Measurements from ENCODE around the gene MAGOH.
"Not testable (repeated sequence)": the region's sequence is repeated elsewhere in the genome, so short reads cannot be mapped to it uniquely, and the experiment has no call there.

MAGOH gene

DNA sequence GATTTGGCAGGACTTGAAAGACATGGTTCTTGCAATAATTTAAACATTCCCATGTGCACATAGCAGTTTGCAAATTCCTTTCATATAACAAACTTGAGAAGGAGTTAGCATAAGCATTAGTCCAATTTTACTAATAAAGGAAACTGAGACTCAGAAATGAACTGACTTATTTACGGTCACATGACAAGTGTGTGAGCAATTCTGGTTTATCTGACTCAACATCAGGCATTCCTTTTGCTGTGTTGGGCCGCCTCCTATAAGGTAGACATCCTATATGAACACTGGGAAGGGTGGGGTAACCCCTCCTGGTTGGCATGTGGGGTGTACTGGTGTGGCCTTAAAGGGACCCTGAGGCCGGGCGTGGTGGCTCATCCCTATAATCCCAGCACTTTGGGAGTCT lies 50.2 kb downstream of the MAGOH start:
- DNase-seq, result no peak

DNA sequence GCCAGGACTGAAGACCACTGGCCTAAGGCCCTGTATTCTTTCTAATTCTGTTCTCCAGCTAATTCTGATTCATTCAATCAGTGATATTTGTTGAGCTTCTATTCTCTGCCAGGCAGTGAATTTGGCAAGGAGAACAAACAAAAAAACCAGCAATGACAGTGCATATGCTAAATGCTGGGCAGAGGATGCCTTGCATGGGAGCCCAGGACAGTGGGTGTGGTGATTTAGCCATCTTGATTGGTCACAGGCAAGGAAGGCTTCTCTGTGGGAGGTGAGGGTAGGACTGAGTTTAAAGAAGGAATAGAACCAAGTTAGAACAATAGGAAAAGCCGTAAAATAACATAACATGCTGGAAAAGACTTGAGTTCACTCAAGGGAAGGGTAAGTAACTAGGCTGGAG lies 50.9 kb downstream of the MAGOH start:
- no peak for DNase-seq

DNA sequence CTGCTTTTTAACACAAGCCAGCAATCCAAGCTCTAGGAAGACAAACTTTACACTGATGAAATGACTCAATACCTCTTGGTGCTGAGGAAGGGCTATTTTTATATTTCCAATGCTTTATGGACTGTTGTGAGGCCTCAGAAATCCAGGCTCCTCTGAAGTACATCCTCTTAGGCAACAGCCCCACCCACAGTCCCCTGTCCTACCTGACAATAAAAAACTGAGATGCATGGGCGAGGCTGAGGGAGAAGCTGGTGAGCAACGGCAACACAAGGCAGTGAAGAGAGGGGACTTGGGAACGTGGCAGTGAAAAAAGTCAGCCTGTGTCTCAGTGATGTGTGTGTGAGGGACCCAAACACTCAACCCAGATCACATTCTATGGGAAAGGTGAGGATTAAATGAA lies 51.8 kb downstream of the MAGOH start:
- DNase-seq, result no peak

DNA sequence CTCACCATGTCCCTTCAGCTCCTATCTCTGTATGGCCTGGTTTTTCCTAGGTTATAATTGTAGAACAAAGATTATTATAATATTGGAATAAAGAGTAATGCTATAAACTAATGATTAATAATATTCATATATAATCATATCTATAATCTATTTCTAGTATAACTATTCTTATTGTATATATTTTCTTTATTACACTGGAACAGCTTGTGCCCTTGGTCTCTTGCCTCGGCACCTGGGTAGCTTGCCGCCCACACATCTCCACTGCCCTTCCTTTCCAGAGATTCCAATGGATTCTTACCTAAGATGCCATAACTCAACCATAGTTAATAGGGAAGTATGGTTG lies 52.4 kb downstream of the MAGOH start:
- DNase-seq, result not testable (repeated sequence)

DNA sequence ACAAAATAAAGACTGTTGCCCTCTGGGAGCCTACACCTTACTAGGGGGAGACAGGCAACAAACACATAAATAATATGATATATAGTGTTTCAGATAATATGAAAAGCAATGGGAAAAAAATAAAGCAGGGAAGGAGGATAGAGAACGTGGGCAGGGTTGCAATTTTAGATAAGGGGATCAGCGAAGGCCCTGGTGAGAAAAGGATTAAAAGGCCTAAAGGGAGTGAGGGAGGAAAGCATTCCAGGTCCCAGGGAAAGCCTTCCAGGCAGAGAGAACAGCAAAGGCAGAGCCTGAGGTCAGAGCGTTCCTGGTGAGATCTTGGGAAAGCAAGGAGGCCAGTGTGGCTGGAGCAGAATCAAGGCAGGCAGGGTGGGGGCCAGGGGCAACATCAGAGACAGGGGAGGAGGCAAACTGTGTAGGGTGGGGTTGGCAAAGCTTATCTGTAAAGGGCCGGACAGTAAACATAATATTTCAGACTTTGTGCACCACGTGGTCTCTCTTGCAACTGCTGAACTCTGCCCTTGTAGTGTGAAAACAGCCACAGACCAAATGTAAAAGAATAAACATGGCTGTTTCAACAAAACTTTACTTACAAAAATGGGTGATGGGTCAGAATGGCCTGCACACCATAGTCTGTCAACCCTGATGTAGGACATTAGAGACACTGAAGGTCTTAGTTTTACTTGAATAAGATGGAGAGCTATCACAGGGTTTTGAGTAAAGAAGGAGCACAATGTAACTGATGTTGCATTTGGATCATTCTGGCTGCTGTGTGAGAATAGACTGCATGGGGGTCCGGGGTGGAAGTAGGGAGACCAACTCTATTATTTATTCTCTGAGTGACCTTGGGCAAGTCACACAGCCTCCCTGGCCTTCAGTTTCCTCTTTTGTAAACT lies 55.0 kb downstream of the MAGOH start:
- no peak for DNase-seq

DNA sequence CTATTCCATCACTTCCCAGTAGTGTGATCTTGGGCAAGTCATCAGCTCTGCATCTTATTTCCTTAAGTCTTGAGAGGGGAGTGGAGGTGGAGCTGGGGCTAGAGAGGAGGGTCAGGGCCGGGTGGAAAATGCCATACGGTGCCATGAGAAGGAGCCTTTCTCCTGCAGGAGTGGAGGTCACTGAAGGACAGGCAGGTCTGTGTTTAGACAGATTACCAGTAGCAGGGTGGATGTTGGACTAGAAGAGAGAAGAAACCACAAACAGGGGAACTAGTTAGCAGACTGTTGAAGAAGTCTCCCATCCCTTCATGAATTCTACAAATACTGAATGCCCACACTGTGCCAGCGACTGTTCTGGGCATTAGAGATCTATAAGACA lies 55.6 kb downstream of the MAGOH start:
- no peak for DNase-seq

DNA sequence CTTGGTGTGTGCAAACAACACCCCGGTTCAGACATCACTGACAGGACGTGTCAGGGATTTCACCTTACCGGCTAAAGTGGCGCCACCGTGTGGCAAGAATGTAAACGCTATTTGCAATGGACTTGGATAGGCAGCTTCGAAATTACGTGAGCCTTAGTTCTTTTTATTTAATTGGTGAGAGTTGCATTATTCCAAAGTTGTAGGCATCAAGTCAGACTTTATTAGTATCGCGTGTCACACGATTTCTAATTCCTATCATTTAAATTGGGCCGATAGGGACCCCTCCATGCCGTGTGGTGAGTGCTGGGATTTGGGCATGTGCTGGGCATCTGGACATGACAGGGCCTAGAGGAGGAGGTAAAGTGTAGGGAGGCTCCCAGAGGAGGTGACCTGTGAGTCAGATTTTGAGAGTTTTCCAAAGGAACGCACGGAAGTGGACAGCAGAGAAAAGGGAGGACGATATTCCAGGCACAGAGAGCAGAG lies 56.2 kb downstream of the MAGOH start:
- peak in 41 of 56 donors; percentile 2 to 79 (median 32) for DNase-seq

GRCh38 chr1:53180951-53181350 lies 57.4 kb downstream of the MAGOH start:
- no peak for DNase-seq

GRCh38 chr1:53180226-53180625 lies 58.1 kb downstream of the MAGOH start:
- DNase-seq, result no peak

All from amygdala (tissue), 56 donors.